ENCODE data around the gene ZNF438.

ZNF438 gene

GRCh38 chr10:31011017-31011664 is 20.5 kb downstream of the ZNF438 start:
- no peak for DNase-seq (ENCODE audit: low read depth)

DNA sequence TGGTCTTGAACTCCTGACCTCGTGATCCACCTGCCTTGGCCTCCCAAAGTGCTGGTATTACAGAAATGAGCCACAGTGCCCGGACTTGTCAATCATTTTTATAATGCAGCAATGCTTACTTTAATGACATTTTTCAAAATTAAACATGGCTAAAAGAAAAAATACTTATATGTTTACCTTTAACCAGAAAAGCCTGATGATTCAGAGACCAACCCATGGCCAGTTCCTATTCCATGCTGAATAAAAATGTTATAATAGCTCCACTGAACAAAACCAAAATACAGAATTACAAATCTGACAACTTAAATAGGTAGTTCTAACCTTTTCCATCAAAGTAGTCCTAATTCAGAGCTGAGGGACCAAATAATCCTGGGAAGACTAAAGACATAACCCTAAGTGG is 21.6 kb downstream of the ZNF438 start:
- DNase-seq (ENCODE audit: low read depth): no peak

GRCh38 chr10:31005895-31006294 is 25.8 kb downstream of the ZNF438 start:
- no peak for DNase-seq (ENCODE audit: low read depth)

DNA sequence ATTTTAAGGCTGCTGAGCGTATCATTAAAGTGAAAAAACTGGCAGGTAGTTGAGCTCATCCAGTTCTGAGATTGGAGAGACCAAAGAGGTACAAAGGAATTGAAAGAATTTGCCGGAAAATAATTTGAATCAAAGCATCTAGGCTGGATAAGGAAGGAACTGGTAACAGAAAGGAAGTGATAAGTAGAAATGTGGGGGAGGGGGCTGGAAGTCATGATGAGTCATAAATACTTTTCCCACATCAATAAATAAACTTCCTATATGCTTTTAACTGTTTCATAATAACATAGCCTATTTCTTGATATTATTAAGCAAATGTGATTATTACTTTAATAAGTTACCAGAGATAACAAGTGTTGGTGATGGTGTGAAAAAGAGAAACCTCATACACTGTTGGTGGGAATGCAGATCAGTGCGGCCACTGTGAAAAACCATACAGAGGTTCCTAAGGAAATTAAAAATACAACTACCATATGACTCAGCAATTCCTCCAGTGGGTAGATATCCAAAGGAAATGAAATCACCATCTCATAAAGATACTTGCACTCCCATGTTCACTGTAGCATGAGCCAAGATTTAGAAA is 27.0 kb downstream of the ZNF438 start:
- DNase-seq (ENCODE audit: low read depth): no peak

DNA sequence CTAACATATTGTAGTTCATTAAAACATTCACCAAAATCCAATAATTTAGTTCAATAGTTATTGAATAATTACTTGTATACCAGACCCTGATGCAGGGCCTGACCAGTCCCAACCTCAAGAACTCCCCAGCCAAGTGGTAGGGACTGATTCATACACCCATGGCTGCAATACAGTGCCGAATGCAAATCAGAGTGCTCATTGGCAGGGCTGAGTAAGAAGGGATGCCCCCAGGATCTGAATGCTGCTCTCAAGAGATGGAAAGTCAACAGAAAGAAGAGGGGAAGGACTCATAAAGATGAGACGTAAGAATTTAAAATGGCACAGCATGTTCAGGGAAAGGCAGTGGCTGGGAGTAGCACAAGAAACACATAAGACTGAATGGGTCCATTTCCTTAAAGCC is 29.9 kb downstream of the ZNF438 start:
- DNase-seq (ENCODE audit: low read depth): no peak

- DNase-seq (ENCODE audit: low read depth): no peak
Measured at GRCh38 chr10:31000867-31001266, 30.8 kb downstream of the ZNF438 start.

DNA sequence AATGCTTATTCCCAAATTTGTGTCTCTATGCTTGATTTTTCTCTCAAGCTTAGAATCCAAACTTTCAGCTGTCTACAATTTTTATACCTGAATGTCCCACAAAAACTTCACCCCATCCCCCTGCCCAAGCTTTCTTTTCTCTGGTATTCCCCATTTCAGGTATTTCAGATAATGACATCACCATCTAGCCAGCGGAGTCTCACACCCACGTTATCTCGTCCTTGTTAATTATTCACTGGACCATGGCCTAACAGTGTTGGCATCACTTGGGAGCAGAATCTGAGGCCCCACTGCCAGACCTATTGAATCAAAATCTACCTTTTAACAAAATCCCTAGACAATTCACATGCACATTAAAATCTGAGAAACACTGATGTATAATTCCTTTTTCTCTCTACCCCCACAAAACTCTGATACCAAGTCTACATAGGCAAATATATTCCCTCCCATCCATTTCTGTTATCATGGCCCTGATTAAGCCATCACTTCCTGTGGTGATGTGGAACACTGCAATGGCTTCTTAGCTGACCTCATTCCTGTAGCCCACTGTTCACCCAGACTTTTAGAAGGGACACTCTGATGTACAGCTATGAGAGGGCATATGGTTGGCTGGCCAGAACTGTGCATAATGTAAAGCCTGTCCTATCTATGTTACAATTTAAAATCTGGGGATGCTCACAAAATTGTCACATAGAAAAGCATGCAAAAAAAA is 31.4 kb downstream of the ZNF438 start:
- DNase-seq (ENCODE audit: low read depth): no peak

DNA sequence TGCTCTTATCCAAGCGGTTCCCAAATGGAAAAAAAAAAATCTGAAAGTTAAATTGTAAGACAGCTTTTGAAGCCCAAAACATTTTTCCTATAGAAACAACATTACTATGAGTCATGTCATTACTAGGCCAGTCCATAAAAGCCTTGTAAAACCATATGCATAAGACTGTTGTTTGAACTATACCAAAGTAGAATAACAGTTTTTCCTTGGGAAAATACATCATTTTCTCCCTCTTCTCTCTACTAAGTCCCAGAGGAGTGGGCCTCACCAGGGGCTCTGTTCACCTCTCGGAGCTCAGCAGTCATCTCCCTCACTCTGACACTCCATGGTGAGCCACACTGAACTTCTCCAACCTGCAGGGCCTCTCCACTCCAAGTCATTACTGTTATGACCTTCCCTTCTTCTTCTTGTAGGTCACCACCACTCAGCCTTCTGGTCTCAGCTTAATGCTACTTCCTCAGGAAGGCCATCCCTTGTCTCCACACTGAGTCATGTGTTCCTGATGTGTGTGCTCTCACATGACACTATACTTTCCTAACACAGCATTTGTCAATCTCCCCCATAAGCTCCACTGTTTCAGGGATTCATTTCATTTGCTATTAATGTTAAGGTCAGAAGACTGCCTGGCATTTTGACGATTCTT is 32.5 kb downstream of the ZNF438 start:
- no peak for DNase-seq (ENCODE audit: low read depth)

- no peak for DNase-seq (ENCODE audit: low read depth)
Measured at GRCh38 chr10:30997536-30998235, 34.0 kb downstream of the ZNF438 start.

DNA sequence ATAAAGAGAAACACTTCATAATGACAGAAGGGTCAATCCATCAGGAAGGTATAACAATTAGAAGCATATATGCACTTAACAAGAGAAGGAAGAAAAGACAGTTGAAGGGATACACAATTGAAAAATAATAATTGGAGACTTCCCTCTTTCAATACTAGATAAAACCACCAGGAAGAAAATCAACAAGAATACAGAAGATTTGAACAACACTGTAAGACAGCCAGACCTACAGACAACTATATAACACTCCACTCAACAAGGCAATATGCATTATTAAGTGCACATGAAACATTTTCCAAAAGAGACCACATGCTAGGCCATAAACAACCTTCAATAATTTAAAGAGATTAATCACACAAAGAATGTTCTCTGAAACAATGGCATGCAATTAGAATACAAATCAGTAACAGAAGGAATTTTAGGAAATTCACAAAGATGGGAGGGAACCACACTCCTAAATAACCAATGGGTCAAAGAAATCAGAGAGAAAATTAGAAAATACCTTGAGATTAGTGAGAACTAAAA is 35.1 kb downstream of the ZNF438 start:
- DNase-seq (ENCODE audit: low read depth): no peak

DNA sequence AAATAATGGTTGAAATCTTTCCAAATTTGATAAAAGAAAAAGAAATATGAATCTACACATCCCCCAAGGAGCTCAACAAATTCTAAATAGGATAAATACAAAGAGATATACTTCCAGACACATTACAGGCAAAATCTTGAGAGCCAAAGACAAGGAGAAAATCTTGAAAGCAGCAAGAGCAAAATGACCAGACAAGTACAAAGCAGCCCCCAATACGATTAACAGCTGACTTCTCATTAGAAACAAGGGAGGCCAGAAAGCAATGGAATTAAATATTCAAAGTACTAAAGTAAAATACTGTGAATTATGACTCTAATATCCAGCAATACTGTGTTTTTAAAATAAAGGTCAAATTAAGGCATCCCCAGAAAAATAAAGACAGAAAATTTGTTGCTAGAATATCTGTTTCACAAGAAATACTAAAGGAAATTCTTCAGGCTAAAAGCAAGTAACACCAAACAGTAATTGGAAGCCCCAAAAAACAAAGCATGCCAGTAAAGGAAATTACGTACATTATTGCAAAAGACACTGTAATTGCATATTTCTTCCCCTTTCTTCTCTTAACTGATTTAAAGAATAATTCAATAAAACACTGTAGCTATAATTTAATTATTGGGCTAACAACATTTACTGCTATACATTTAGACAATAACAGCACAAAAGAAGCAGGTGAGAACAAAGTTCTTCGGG is 36.4 kb downstream of the ZNF438 start:
- no peak for DNase-seq (ENCODE audit: low read depth)

DNA sequence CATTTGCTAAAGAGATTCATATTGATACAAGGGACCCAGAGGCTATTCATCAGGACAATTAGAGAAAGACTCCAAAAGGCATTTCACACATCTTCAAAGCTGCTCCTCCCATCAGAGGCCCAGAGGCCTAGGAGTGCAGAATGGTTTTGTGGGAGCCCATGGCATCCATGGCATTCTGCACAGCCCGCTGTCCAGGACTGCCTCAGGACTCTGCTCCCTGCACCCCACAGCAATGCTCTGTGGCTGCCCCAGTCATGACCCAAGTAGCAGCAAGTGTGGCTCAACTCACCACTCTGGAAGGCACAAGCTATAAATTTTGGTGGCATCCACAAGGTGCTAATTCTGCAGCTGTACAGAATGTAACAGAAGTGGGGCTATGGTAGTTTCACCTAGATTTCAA is 38.5 kb downstream of the ZNF438 start:
- DNase-seq (ENCODE audit: low read depth): no peak

DNA sequence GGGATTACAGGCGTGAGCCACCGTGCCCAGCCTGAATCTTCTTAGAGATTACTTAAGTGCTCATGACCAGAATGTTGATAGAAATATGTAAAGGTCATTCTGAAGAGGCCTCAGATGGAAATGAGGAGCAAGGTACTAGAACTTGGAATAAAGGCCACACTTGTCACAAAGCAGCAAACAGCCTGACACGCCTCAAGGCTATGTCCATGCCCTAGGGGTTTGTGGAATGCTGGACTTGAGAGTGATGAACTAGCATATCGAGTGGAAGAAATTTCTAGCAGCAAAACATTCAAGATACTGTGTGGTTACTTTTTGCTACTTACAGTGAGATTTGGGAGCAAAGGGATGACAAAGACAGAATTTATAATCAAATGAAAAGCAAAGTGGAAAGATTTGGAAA is 39.0 kb downstream of the ZNF438 start:
- DNase-seq (ENCODE audit: low read depth): no peak

DNA sequence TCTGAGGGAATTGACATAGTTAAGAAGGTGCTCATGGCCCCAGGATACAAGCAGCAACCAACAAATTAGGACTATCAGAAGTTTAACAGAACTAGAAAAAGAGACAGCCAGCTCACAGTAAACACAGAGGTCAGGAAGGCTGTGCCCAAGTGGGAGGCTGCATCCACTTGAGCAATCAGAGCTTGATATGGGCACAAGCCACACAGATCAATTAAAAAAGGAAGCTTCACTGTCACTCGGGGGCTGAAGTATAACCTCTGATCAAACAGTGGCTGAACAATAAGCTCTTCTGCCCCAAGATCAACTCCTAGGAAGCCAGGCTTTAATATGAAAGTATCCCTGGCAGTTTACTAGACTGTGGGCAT is 40.0 kb downstream of the ZNF438 start:
- no peak for DNase-seq (ENCODE audit: low read depth)

GRCh38 chr10:30990971-30991646 is 40.6 kb downstream of the ZNF438 start:
- DNase-seq (ENCODE audit: low read depth): no peak

GRCh38 chr10:30990351-30990750 is 41.3 kb downstream of the ZNF438 start:
- DNase-seq (ENCODE audit: low read depth): no peak

DNA sequence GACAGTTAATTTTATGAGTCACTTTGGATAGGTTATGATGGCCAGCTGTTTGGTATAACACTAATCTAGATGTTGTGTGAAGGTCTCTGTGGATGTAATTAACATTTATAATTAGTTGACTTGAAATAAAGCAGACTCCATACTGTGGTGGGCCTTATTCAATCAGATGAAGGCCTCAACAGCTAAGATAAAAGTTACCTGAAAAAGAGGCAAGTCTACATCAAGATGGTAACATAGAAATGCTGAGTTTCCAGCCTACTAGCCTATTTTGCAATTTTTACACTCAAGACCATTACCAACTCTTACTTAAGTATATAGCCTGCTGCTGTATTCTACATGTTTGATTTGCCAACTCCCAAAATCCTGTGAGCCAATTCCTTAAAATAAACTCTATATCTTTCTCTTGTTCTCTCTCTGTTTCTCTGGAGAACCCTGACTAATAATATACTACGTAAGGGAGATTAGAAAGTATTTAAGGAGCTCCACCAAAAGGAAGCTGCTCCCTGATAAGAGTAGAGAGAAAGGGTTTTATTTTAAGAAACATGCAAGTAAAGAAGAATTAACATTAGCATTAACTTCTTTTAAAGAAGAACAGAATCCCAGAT is 42.7 kb downstream of the ZNF438 start:
- DNase-seq (ENCODE audit: low read depth): no peak

DNA sequence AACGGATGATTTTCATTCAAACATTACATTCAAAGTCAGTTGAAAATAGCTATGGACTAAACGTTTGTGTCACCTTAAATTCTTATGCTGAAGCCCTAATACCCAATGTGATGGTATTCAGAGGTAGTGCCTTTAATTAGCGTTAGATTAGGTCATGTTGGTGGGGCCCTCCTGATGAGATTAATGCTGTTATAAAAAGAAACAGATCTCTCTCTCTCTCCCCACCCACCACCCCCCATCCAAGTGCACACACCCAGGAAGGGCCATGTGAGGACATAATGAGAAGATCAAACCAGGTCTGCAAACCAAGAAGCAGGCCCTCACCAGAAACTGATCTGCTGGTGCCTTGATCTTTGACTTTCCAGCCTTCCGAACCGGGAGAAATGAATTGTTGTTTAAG is 44.2 kb downstream of the ZNF438 start:
- no peak for DNase-seq (ENCODE audit: low read depth)

- no peak for DNase-seq (ENCODE audit: low read depth)
Measured at GRCh38 chr10:30986053-30986555, 45.6 kb downstream of the ZNF438 start.

DNA sequence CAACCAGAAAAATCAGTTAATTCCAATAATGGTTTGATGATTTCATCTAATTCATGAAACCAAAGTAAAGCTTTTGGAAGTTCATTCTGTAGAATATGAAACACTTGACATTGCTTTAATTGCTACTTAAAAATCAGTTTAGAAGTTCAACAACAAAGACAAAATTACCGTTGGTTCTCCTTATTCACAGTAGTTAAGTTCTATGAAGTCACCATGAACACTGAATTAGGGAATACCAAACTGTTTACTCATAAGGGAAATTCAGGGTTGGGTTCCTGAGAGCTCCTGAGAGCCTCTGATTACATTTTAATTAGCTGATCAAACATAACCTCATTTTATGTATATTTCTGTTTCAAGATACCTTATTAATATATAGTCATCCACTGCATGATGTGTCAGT is 46.2 kb downstream of the ZNF438 start:
- DNase-seq (ENCODE audit: low read depth): no peak
